Epithelial cell of esophagus (primary cell): ENCODE results near the gene TMEM86B.
A peak's percentile ranks its signal among the peaks of the same experiment; 100 is the strongest.

Experiments
- DNase-seq: peaks from one replicate; pipeline ENCODE4 v3.0.0; 2010; ENCODE audit warnings: low read depth
- H3K4me3 ChIP-seq: 2 replicates; pipeline ENCODE4 v1.5.1; 2011; ENCODE audit warnings: mild to moderate bottlenecking, low read length, control low read depth
- TF ChIP-seq, protein P1 (sequence below): IDR thresholded peaks from 2 replicates; pipeline ENCODE4 v1.5.1; 2011; ENCODE audit warnings: low read depth, mild to moderate bottlenecking, low read length, control low read depth, inconsistent platforms; ENCODE audit not compliant: insufficient read depth; ENCODE audit errors: missing control alignments

Gene TMEM86B

DNA sequence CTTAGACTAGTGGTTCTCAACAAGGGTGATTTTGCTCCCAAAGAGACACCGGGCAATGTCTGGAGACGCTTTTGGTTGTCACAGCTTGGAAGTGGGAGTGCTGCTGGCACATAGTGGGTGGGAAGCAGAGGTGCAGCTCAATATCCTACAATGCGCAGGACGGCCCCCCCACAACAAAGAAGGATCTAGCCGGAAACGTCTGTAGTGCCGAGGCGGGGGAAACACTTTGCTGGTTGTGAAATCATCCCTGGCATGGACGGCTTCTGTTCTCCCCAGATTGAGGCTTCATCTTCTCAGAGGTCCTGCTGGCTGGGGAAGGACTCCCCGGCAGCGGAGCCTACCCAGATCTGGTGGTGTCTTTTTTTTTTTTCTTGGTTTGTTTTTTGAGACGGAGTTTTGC, 35.1 kb downstream of the TMEM86B start:
- TF ChIP-seq, protein P1, sequence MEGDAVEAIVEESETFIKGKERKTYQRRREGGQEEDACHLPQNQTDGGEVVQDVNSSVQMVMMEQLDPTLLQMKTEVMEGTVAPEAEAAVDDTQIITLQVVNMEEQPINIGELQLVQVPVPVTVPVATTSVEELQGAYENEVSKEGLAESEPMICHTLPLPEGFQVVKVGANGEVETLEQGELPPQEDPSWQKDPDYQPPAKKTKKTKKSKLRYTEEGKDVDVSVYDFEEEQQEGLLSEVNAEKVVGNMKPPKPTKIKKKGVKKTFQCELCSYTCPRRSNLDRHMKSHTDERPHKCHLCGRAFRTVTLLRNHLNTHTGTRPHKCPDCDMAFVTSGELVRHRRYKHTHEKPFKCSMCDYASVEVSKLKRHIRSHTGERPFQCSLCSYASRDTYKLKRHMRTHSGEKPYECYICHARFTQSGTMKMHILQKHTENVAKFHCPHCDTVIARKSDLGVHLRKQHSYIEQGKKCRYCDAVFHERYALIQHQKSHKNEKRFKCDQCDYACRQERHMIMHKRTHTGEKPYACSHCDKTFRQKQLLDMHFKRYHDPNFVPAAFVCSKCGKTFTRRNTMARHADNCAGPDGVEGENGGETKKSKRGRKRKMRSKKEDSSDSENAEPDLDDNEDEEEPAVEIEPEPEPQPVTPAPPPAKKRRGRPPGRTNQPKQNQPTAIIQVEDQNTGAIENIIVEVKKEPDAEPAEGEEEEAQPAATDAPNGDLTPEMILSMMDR, result no peak
- no peak for DNase-seq
- H3K4me3 ChIP-seq, result no peak overlapping the region

DNA sequence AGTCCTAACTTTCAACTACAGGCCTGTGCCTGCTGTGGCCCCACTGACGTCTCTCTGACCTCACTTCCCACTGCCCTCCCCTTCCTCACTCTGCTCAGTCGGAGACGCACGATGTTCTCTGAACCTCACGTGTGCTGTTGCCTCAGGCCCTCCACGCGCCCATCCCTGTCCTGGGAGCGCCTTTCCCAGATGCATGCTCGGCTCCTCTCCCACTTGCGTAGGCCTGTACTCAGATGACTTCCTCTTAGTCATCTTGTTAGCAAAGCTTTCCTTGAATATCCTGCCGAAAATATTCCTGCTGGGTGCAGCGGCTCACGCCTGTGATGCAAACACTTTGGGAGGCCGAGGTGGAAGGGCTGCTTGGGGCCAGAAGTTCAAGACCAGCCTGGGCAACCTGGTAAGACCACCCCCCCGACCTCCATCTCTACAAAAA, 39.1 kb downstream of the TMEM86B start:
- TF ChIP-seq, protein P1, result no peak
- H3K4me3 ChIP-seq, result no peak overlapping the region
- peak; percentile 100 for DNase-seq

DNA sequence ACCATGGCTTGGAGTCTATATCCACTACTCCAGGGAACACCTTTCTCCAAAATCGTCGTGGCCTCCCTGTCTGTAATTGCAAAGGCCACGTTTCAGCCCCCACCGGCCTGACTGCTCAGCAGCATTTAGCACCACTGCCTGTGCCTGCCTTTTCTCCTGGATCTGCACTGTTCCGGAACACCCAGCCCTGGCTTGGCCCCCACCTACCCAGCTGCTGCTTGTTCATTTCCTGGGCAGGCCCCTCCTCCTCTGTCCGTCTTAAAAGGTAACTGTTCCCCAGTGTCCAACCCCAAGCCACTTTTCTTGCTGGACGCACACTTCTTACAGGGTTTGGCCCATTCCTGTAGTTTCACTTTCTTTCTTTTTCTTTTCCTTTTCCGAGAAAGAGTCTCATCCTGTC, 39.9 kb downstream of the TMEM86B start:
- no peak overlapping the region for H3K4me3 ChIP-seq
- TF ChIP-seq, protein P1, result no peak
- no peak for DNase-seq

DNA sequence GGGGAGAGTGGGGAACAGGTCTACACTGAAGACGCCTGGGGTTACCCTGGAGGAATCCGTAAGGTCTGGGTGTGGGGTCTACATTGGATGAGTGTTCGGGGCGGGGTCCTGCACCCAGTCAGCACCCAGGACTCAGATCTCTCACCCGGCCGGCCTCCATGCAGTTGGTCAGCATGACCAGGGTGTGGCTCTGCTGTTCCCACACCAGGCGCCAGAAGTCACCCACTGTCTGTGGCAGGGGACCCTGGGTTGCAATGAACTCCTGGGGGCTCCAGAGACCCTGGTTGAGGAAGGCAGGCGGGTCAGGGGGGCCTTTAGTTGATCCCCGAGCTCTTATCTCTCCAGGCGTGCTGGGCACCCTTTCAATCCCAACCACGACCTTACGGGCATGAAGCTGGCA, 42.5 kb downstream of the TMEM86B start:
- no peak overlapping the region for H3K4me3 ChIP-seq
- TF ChIP-seq, protein P1, result no peak
- no peak for DNase-seq

DNA sequence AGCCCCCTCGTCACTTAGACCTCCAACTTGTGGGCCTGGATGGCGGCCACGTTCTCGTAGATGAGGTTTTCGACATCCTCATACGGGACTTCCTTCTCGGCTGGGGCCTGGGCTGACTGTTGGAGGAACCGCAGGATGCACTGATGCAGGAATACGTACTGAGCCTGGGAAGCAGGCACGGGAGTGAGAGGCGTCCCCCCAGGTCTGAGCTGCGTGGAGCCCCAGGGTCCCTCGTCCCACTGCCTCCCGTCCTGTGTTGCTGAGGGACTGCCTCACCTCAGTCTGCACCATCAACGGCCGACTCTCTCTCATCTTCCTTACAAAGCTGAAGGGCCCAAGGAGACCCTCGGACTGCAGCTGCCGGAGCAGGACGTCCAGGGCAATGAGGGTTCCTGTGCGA, 46.8 kb downstream of the TMEM86B start:
- TF ChIP-seq, protein P1, result no peak
- no peak for DNase-seq
- no peak overlapping the region for H3K4me3 ChIP-seq

DNA sequence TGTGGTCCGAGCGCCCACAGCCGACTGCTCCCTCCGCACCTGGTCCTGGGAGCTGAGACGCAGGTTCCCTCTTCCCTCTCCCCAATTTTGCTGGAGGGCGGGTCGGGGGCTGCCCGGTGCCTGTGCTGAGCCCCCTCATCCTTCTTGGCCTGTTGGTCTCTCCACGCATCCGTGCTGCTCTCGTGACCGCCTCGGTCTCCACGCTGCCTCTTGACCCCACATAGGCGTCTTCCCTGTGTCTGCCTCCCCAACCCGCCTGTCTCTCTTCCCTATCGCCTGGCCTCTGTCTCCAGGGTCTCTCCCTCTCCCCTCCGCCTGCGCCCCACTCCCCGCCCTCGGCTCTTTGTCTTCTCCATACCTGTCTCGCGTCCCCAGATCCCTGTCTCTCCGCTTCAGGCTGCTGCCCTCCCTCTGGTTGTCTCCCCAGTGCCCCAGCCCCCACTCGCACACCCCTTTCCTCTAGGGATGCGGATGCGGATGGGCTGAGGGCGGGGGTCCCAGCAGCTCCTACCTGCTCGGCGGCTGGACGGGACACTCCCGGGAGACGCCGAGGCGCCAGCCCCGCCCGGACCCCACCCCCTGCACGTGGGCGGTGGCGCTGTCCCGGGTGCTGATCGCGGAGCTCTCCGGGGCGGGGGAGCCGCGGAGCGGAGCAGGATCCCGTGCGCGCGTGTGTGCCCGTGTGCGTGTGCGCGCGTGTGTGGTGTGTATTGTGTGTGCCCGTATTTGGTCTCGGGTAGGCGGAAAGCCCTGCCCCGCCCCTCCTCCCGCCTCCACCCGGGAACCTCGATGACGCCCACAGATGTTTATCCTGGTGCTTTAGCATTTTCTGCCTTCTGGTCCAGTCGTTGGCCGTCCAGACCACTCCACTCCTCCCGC, 48.7 kb downstream of the TMEM86B start, which contains the start of gene SYT5:
SYT5 (minus strand) TSS at position 684 of the 879 bp plus-strand sequence. CDS start 1,248 bp downstream, outside the sequence.
- peak within 1 kb of the TSS; percentile 20 for H3K4me3 ChIP-seq
- peak; percentile 61 for DNase-seq
- TF ChIP-seq, protein P1, result no peak
